Neuronal stem cell (in vitro differentiated cells): ENCODE measurements around the gene PTPRD.

Experiments
- DNase-seq: peaks from one replicate; pipeline ENCODE4 v3.0.0-alpha.2; 2013; ENCODE audit warnings: low spot score
- H2AFZ ChIP-seq: one replicate; pipeline ENCODE4 v1.6.1; 2013; ENCODE audit warnings: mild to moderate bottlenecking, low read length, inconsistent platforms
- H2AK5ac ChIP-seq: 2 replicates; pipeline ENCODE4 v1.6.1; 2013; ENCODE audit warnings: low read depth, mild to moderate bottlenecking, inconsistent platforms, low read length, moderate library complexity, mixed read lengths
- H2BK120ac ChIP-seq: 2 replicates; pipeline ENCODE4 v1.6.1; 2013; ENCODE audit warnings: low read depth, mild to moderate bottlenecking, inconsistent platforms, low read length, moderate library complexity, mixed read lengths
- H2BK12ac ChIP-seq: one replicate; pipeline ENCODE4 v1.6.1; 2013; ENCODE audit warnings: low read length, inconsistent platforms
- H2BK15ac ChIP-seq: 2 replicates; pipeline ENCODE4 v1.6.1; 2013; ENCODE audit warnings: mild to moderate bottlenecking, low read length, inconsistent platforms, mixed read lengths
- H2BK5ac ChIP-seq: one replicate; pipeline ENCODE4 v1.6.1; 2013; ENCODE audit warnings: inconsistent platforms, mild to moderate bottlenecking, low read length, moderate library complexity
- H3K14ac ChIP-seq: one replicate; pipeline ENCODE4 v1.6.1; 2013; ENCODE audit warnings: low read length, inconsistent platforms
- H3K18ac ChIP-seq: 2 replicates; pipeline ENCODE4 v1.6.1; 2013; ENCODE audit warnings: low read length, inconsistent platforms
- H3K23ac ChIP-seq: 2 replicates; pipeline ENCODE4 v1.6.1; 2013; ENCODE audit warnings: low read depth, mild to moderate bottlenecking, mixed read lengths, low read length, inconsistent platforms; ENCODE audit not compliant: poor library complexity
- H3K27ac ChIP-seq: replicated peaks from 3 replicates; pipeline ENCODE4 v1.5.1; 2013; ENCODE audit warnings: low read length, inconsistent platforms
- H3K27me3 ChIP-seq, 3 experiments: 2 replicates each; pipeline ENCODE4 v1.6.1; 2013; ENCODE audit warnings: low read length in 3 of 3, mild to moderate bottlenecking in 2 of 3, inconsistent platforms in 1 of 3, low read depth in 1 of 3, mixed read lengths in 1 of 3, moderate library complexity in 1 of 3; ENCODE audit not compliant: control insufficient read depth in 3 of 3, insufficient read depth in 3 of 3
- H3K36me3 ChIP-seq, 2 donors: replicated peaks in 1 of 2; 2 replicates each; pipeline ENCODE4 v1.6.1; 2013; ENCODE audit warnings: low read length in 2 of 2; ENCODE audit not compliant: control insufficient read depth in 2 of 2, insufficient read depth in 2 of 2
- H3K4ac ChIP-seq: 2 replicates; pipeline ENCODE4 v1.6.1; 2013; ENCODE audit warnings: inconsistent platforms, mild to moderate bottlenecking, low read length, moderate library complexity
- H3K4me1 ChIP-seq, 2 donors: 1 replicate in 1 of 2; 2 replicates in 1 of 2; pipeline ENCODE4 v1.6.1; 2013; ENCODE audit warnings: low read length in 2 of 2, low read depth in 1 of 2; ENCODE audit not compliant: control insufficient read depth in 2 of 2, insufficient read depth in 1 of 2
- H3K4me2 ChIP-seq: one replicate; pipeline ENCODE4 v1.6.1; 2013; ENCODE audit warnings: mild to moderate bottlenecking, low read length, inconsistent platforms; ENCODE audit not compliant: insufficient read depth, poor library complexity, severe bottlenecking
- H3K4me3 ChIP-seq, 2 donors: 2 replicates each; pipeline ENCODE4 v1.5.1; 2013; ENCODE audit warnings: low read length in 2 of 2, mild to moderate bottlenecking in 2 of 2, inconsistent platforms in 1 of 2, moderate library complexity in 1 of 2
- H3K79me1 ChIP-seq: one replicate; pipeline ENCODE4 v1.6.1; 2013; ENCODE audit warnings: low read depth, mild to moderate bottlenecking, inconsistent platforms, low read length, moderate library complexity
- H3K9ac ChIP-seq: one replicate; pipeline ENCODE4 v1.6.1; 2013; ENCODE audit warnings: mild to moderate bottlenecking, low read depth, low read length, inconsistent platforms; ENCODE audit not compliant: poor library complexity
- H3K9me3 ChIP-seq, 2 donors: replicated peaks in 1 of 2; 2 replicates each; pipeline versions ENCODE3 to v1.6.1; 2013; ENCODE audit warnings: low read length in 2 of 2, mild to moderate bottlenecking in 2 of 2, inconsistent platforms in 1 of 2, low read depth in 1 of 2, mixed read lengths in 1 of 2, moderate library complexity in 1 of 2; ENCODE audit not compliant: control insufficient read depth in 2 of 2, insufficient read depth in 1 of 2
- H4K8ac ChIP-seq: one replicate; pipeline ENCODE4 v1.6.1; 2013; ENCODE audit warnings: low read depth, mild to moderate bottlenecking, inconsistent platforms, low read length, moderate library complexity
- H4K91ac ChIP-seq: one replicate; pipeline ENCODE4 v1.6.1; 2013; ENCODE audit warnings: low read length, low read depth, mild to moderate bottlenecking, inconsistent platforms; ENCODE audit not compliant: poor library complexity
- WGBS, 2 donors: extraction: QIAGEN DNeasy Blood & Tissue Kit; methylation state at CpG; one replicate each; pipeline ENCODE4 v1.1.7; 2013; ENCODE audit warnings: missing lambda C conversion rate in 2 of 2, mixed read lengths in 1 of 2; ENCODE audit not compliant: insufficient read length in 2 of 2, insufficient replicate concordance in 1 of 2; ENCODE audit errors: extremely low coverage in 2 of 2; 5-methylcytosine and 5-hydroxymethylcytosine counted together

Gene PTPRD

DNA sequence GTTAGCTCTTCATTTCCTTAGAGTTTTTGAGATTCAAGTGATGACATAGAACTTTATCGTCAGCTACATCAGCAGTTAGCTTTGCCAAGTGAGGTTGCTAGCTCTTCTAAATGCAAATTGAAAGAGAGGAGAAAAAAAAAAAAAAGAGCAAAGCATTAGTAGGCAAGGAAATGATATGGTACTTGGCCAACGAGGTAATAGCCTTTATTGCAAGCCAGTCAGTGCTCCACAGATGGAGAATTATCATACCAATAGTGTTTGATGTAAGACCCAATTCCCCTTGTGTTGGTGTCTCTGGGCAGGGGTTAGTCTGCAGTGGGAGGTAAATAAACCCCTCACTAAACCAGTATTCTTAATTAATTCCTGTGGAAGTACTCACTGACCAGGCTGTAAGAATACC, 992.1 kb downstream of the PTPRD start:
- no peak overlapping the region for H2BK12ac ChIP-seq
- no peak overlapping the region for H3K23ac ChIP-seq
- no peaks in the 10 kb centered on the region for H3K27me3 ChIP-seq
- no peak overlapping the region for H3K4me3 ChIP-seq
- no peak overlapping the region for H3K4ac ChIP-seq
- H2AFZ ChIP-seq, result no peak overlapping the region
- no peak for DNase-seq
- H3K36me3 ChIP-seq, result no peaks in the 10 kb centered on the region
- no peak overlapping the region for H2BK5ac ChIP-seq
- H3K4me2 ChIP-seq, result no peak overlapping the region
- no peaks in the 10 kb centered on the region for H3K79me1 ChIP-seq
- H3K18ac ChIP-seq, result no peak overlapping the region
- H2AK5ac ChIP-seq, result no peak overlapping the region
- H4K8ac ChIP-seq, result no peak overlapping the region
- no peak overlapping the region for H4K91ac ChIP-seq
- H2BK120ac ChIP-seq, result no peak overlapping the region
- no peak overlapping the region for H3K14ac ChIP-seq
- no CpG with 5 or more reads among the region's 2 CpGs for WGBS, 2 donors
- H2BK15ac ChIP-seq, result no peak overlapping the region
- no peaks in the 10 kb centered on the region for H3K4me1 ChIP-seq
- H3K9ac ChIP-seq, result no peak overlapping the region
- no peak overlapping the region for H3K27ac ChIP-seq
- no peaks in the 10 kb centered on the region for H3K9me3 ChIP-seq

DNA sequence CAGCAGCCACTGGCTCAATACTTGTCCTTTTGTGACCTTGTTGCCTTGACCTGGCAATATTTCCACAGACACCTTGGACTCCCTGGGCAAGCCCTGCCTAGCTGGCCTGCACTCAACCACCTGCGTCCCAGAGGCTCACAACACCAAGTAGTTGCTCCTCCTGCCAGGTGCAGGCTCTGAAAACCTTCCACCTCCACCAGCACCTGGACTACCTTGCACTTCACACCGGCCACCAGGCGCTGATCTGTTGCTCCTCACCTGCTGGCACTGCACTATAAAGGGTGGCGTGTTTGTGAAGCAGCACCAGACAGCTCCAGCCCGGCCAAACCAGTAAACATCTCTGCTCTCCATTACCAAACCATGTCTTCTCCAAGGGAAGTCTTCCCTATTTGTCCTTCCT, 997.7 kb downstream of the PTPRD start:
- no peak overlapping the region for H3K14ac ChIP-seq
- H3K23ac ChIP-seq, result no peak overlapping the region
- H3K4me2 ChIP-seq, result no peak overlapping the region
- no peak overlapping the region for H3K4ac ChIP-seq
- H2BK120ac ChIP-seq, result no peak overlapping the region
- no peak overlapping the region for H2BK12ac ChIP-seq
- H4K8ac ChIP-seq, result no peak overlapping the region
- H3K4me3 ChIP-seq, result no peak overlapping the region
- H3K36me3 ChIP-seq, result no peaks in the 10 kb centered on the region
- H3K27me3 ChIP-seq, result no peaks in the 10 kb centered on the region
- H2BK15ac ChIP-seq, result no peak overlapping the region
- H3K18ac ChIP-seq, result no peak overlapping the region
- no peaks in the 10 kb centered on the region for H3K9me3 ChIP-seq
- no peak overlapping the region for H3K27ac ChIP-seq
- H2BK5ac ChIP-seq, result no peak overlapping the region
- DNase-seq, result no peak
- no peak overlapping the region for H4K91ac ChIP-seq
- H2AK5ac ChIP-seq, result no peak overlapping the region
- no peaks in the 10 kb centered on the region for H3K79me1 ChIP-seq
- H3K9ac ChIP-seq, result no peak overlapping the region
- WGBS, 2 donors, result no CpG with 5 or more reads among the region's 5 CpGs
- H2AFZ ChIP-seq, result no peak overlapping the region
- H3K4me1 ChIP-seq, result no peaks in the 10 kb centered on the region

DNA sequence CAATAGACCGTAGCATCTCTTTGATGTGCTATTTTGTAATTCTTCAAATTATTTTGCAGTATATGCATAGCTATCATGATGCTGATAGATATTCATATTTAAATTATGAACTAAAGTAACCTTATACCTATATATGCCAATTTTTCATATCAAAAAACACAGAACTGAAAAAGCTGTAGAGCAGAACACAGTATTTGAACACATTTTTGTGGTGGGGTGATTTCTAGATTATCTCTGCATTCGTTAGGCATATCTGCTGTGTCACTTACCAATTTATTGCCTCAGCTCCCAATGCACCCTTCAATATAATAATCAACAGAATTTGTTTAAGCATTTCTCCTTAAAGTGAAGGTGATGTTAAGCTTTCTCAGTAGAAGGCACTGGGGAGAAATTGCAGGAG, 998.2 kb downstream of the PTPRD start:
- H4K8ac ChIP-seq, result no peak overlapping the region
- no peaks in the 10 kb centered on the region for H3K9me3 ChIP-seq
- no peaks in the 10 kb centered on the region for H3K36me3 ChIP-seq
- H4K91ac ChIP-seq, result no peak overlapping the region
- H3K14ac ChIP-seq, result no peak overlapping the region
- no peak overlapping the region for H3K23ac ChIP-seq
- no peak for DNase-seq
- no peak overlapping the region for H2BK15ac ChIP-seq
- H2BK5ac ChIP-seq, result no peak overlapping the region
- no peak overlapping the region for H3K4me3 ChIP-seq
- H2AFZ ChIP-seq, result no peak overlapping the region
- H3K79me1 ChIP-seq, result no peaks in the 10 kb centered on the region
- H2AK5ac ChIP-seq, result no peak overlapping the region
- H2BK12ac ChIP-seq, result no peak overlapping the region
- no CpG with 5 or more reads among the region's 2 CpGs for WGBS, 2 donors
- no peak overlapping the region for H3K18ac ChIP-seq
- no peak overlapping the region for H2BK120ac ChIP-seq
- H3K4me1 ChIP-seq, result no peaks in the 10 kb centered on the region
- H3K27ac ChIP-seq, result no peak overlapping the region
- H3K4ac ChIP-seq, result no peak overlapping the region
- H3K4me2 ChIP-seq, result no peak overlapping the region
- H3K9ac ChIP-seq, result no peak overlapping the region
- no peaks in the 10 kb centered on the region for H3K27me3 ChIP-seq

DNA sequence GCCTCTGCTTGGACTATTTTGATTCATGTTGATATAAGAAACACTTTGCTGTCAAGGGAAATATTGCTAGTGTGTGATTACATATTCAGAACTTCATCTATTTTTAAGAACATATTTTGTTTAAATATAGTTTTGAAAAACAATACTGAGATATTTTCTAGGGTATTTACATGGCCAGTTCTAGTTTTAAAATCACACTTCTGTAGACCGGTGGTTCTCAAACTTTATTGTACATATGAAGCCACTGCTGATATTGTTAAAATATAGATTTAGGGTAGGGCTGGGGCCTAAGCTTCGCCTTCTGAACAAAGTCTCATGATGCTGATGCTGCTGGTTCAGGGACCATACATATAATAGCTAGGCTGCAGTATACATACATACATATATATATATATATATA, 1000.0 kb downstream of the PTPRD start:
- H2BK120ac ChIP-seq, result no peak overlapping the region
- no peak overlapping the region for H3K27ac ChIP-seq
- no peak overlapping the region for H3K18ac ChIP-seq
- no peaks in the 10 kb centered on the region for H3K36me3 ChIP-seq
- H4K8ac ChIP-seq, result no peak overlapping the region
- WGBS, 2 donors, result no CpG with 5 or more reads among the region's 2 CpGs
- no peaks in the 10 kb centered on the region for H3K79me1 ChIP-seq
- no peak overlapping the region for H4K91ac ChIP-seq
- H3K9ac ChIP-seq, result no peak overlapping the region
- no peaks in the 10 kb centered on the region for H3K4me1 ChIP-seq
- H2BK15ac ChIP-seq, result no peak overlapping the region
- H3K23ac ChIP-seq, result no peak overlapping the region
- DNase-seq, result no peak
- H3K4me2 ChIP-seq, result no peak overlapping the region
- H2BK5ac ChIP-seq, result no peak overlapping the region
- H2AK5ac ChIP-seq, result no peak overlapping the region
- H3K4ac ChIP-seq, result no peak overlapping the region
- H3K4me3 ChIP-seq, result no peak overlapping the region
- H2BK12ac ChIP-seq, result no peak overlapping the region
- no peaks in the 10 kb centered on the region for H3K27me3 ChIP-seq
- no peak overlapping the region for H3K14ac ChIP-seq
- H3K9me3 ChIP-seq, result no peaks in the 10 kb centered on the region
- no peak overlapping the region for H2AFZ ChIP-seq
